Measurements from ENCODE around the gene MDFIC.

The MDFIC gene

GRCh38 chr7:114957444-114957843, 35.5 kb downstream of the MDFIC start:
- no peak for DNase-seq

DNA sequence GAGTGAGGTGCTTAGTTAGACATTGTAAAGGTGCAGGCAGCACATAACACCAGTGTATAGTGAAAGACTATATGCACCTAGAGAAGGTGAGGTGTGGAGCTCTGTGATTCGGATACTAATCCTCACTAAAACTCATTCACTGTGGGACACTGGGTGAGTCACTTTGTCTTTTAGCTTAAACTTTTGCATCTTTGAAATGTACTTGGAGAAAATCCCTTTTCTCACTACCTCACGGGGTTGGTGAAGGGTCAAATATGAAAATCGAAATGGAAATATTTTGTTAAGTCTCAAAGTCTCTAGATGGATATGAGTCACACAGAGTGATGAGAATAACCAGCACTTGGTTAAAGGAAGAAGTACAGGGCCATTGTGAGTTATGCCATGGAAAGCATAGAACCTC, 38.0 kb downstream of the MDFIC start:
- DNase-seq: no peak

GRCh38 chr7:114962441-114962840, 40.5 kb downstream of the MDFIC start:
- DNase-seq: no peak

- no peak for DNase-seq
These were observed 44.3 kb downstream of the MDFIC start for GRCh38 chr7:114966156-114966555.

- no peak for DNase-seq
These were observed 47.2 kb downstream of the MDFIC start for GRCh38 chr7:114969096-114969495.

DNA sequence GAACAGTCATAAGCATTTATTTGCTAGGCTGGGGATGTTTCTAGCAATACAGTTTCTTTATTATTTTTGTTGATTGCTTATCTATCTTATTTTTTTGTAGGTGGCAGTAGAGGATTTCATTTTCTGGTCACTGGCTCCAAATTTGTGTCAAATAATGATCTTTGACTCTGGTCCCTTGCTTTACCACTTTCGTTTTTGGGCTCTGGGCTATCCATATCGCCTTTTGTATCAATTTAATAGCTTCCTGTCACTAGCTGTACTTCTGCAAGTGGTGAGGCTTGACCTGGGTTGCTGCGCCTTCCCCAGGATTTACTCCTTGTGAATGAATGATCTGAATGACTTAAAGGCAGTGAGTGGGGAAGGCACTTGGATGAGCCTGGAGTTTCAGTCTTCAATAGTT, 48.4 kb downstream of the MDFIC start:
- no peak for DNase-seq

DNA sequence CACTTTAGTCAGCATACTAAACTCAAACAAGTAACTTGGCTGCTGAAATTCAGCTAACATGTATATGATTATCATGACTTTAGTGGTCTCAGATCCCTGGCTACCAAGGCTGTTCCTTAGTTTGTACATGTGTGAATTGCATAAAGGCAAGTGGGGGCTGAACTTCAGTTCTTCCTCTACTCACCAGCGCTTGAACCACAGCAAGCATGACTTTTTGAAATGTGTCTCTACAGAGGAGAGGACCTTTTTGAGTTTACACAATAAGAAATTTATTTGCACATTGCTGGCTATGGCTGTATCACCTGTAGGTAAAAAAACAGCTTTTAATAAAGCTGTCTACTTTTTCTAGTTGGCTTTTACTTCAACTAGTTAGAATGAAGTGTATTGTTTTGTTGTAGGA, 48.8 kb downstream of the MDFIC start:
- DNase-seq: no peak

- DNase-seq: no peak
These were observed 50.7 kb downstream of the MDFIC start for GRCh38 chr7:114972567-114972966.

GRCh38 chr7:114973147-114973546, 51.3 kb downstream of the MDFIC start:
- no peak for DNase-seq

DNA sequence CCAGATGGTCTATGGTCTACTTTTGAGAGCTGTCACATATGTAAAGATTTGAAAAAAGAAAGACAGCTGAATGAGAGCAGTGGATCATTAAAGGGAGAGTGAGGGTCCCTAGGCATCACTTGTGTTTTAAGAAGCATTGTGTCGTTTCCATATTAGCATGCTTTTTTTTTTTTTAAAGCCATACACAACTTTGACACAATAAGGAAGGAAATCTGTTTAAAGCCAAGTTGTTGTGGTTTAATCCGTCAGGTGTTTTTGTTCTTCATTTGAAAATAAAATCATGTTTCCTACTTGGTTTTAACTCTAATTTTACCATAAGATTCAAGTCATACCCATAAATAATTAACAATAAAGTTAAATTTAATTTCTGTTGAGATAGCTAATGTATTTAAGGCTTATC, 53.5 kb downstream of the MDFIC start:
- no peak for DNase-seq

DNA sequence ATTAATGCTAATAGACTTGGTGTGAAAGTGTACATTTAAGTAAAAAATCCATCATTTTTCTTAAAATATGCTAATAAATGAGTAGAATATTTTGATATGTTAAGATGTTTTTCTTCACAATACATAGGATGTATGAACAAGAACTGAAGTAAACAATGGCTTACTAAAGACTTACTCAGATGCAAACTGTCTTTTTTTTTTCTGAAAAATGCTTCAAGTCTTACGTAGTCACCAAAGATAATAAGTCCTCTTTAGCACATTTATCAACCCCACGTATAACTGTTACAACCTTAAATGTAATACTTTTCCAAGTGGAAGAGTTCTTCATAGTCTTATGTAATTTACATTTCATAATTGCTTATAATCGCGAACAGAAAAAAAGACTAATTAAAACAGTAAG, 54.8 kb downstream of the MDFIC start:
- DNase-seq: no peak

DNA sequence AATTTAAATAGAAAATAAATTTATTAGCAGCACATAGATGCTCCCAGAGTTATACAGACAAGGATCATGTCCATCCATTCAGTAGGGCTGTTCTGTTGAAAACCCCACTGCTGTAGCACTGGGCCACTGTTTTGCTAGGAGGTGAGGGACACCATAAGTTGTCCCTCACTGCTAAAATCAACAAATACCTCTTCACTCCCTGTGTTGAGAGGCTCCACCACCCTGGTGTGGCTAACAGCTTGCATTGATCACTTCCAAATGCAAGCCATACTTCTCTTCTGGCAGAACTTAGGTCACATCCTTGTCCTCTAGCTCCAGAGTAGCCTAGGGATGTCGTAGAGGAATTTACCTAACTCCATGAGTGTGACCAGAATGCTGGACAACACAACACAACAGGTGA, 55.4 kb downstream of the MDFIC start:
- DNase-seq: no peak

- no peak for DNase-seq
These were observed 57.5 kb downstream of the MDFIC start for GRCh38 chr7:114979388-114979787.

DNA sequence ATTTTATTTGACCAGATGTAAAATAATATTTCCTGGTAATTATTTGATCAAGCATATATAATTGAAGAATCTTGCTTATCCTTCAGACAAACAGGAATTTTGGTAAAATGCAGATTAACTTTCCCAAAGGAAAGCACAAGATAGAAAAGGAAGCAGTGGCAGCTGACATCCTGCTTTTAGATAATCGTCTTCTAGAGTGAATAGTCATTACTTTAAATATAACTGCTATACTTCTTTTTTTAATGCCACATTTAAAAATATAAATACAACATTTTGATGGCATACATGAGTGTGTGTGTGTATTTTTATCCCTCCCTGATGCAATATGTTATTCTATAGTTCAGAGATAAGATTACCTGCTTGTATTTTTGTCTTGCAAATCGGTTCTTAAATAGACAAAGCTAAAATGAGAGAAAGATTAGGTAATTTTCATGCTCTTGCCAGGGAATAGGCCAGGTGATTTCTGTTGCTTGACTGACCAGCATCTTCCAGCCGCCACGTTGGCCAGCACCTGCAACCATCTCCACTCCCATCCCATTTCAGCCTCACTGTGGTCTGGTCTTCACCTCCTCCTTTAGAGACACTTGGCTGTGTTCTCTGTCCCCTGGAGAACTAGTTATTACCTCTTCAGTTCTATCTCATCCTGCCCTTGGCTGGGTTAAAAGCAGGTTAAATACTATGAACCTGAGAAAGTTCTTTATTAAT, 58.1 kb downstream of the MDFIC start:
- DNase-seq: no peak

GRCh38 chr7:114981323-114981722, 59.4 kb downstream of the MDFIC start:
- no peak for DNase-seq

DNA sequence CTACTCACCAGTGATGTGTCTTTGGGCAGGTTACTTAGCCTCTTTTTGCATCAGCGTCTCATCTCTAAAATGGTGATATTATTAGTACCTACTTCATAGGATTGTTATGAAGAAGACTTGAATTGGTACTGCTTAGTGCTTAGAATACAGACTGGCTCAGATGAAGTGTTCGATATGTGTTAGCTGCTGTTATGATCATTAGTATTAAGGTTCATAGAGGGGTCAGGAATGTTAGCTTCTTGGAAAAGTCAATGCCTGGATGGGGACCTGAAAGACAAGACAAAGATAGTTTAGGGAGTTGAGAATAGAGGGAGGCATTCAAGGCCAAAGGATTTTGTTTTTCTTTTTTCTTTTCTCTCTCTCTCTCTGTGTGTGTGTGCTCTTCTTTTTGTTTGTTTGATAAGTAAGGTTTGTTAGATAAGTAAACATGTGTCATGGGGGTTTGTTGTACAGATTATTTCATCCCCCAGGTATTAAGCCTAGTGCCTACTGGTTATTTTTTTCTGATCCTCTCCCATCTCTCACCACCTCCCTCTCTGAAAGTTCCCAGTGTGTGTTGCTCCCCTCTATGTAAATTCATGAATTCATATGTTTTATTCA, 63.3 kb downstream of the MDFIC start:
- no peak for DNase-seq

DNA sequence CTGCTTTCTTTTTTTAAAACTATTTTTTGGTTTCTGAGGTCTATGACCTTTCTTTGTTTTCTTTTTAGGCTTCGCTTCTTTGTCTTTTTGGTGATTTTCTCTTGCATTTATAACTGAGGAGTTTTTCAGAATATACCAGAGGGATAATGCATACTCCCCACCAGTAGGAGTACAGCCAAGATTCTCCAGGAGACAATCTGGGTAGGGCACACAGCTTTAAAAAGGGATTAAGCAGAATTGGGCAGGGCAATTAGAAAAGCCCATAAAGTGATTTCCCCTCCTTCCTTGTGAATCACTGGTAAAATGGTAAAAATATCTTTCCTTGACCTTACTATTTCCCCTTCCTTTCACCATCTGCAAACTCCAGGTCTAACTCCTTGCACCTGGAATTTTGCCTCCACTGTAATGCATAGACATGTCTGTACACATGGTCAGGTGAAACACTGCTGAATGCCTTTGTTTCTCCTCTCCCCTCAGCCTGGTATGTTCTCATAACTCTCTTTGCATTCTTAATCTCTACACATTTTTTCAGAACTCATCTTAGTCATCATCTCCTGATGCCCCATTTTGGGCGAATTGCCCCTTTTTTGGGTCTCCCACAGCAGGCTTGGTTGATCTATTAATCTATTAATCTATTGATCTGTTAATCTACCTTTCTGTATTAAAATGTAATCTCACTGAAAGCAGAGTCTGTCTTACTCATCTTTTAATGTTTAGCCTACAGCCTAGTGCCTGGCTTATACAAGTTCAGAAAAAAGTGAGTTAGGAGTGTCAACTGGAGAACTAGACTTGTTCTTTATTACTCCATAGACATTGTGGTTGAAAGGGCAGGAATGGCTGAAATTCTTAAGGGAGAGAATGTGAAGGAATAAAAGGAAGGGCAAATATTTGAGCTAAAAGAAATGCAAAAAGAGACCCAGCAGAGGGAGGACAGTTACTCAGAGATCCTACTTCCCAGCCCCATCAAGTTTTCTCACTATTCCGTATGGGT, 64.6 kb downstream of the MDFIC start:
- no peak for DNase-seq

GRCh38 chr7:114988026-114988425, 66.1 kb downstream of the MDFIC start:
- no peak for DNase-seq

GRCh38 chr7:114988755-114989375, 67.0 kb downstream of the MDFIC start:
- no peak for DNase-seq

DNA sequence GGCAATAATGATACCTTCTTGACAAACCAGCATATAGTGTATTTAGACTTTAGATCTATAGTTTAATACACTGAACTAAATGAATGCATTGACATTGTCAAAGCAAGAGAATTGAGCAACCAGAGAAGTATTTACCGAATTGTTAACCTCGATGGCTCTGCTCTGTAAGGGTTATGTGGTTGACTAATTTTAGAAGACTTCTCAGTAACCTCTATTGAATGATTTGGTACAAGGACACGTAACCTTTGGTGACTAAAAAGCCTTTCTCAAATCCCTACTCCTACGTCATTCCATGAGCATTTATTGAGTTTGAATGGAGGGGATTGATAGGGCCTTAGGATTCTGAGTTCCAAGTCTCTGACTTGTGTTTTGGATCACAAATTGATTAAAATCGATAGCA, 67.6 kb downstream of the MDFIC start:
- DNase-seq: no peak

- DNase-seq: no peak
These were observed 75.9 kb downstream of the MDFIC start for GRCh38 chr7:114997487-114998404.

GRCh38 chr7:115004121-115004520, 82.2 kb downstream of the MDFIC start:
- no peak for DNase-seq

Measured in activated effector memory CD4-positive, alpha-beta T cell treated with Interleukin-2 at 50 U/mL for 16 hours (primary cell).